Measurements from ENCODE around the gene SETBP1. TPM values are rescaled to one million over a fixed set of nuclear protein-coding genes. Genes with fewer than 3 reads are reported as not detected.

The SETBP1 gene
- total and polyA plus RNA-seq, 9 of the 15 experiments (the other 6 are each of a cell fraction or from before 2014, with no cell fraction given): under 0.01 to 0.13 (median 0.04) TPM

DNA sequence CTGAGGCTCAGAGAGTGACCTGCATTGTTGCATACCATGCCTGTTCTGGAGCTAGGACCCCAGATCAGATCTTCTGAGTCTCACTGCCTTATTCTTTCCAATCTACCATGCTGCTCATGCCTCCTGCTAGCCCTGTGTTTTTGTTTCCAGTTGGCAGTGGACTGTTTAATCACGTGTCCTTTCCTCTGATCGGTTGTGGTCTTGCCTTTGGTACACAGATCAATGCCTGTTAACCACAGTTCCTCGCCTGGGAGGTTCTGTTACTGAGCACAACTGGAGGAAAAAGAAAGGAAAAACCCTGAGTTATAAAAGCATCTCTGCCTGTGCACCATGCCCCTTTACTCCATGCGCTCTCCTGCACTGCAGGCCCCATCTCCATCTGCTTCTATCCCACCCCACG, 329.1 kb downstream of the SETBP1 start:
- ATAC-seq: no peak
- no peaks in the 10 kb centered on the region for H4K20me1 ChIP-seq (replicated peaks; ENCODE audit: control insufficient read depth, insufficient read depth, low read length)
- POLR2A ChIA-PET: no interaction called here
- no peaks in the 10 kb centered on the region for H3K79me2 ChIP-seq (ENCODE audit: control insufficient read depth, insufficient read depth, low read length)
- no peak for TF ChIP-seq TBP (optimal IDR thresholded peaks at IDR 0.05; ENCODE audit: low read depth, low read length)
- no peak for TF ChIP-seq FOXA3 (CRISPR knock-in tag; conservative IDR thresholded peaks at IDR 0.05 in 1 of 2, IDR thresholded peaks at IDR 0.05 in 1 of 2)
- TF ChIP-seq, protein P1, sequence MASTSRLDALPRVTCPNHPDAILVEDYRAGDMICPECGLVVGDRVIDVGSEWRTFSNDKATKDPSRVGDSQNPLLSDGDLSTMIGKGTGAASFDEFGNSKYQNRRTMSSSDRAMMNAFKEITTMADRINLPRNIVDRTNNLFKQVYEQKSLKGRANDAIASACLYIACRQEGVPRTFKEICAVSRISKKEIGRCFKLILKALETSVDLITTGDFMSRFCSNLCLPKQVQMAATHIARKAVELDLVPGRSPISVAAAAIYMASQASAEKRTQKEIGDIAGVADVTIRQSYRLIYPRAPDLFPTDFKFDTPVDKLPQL (IDR thresholded peaks at IDR 0.05; ENCODE audit: extremely low read depth, insufficient read length): no peak
- no peak for TF ChIP-seq HDAC6 (IDR thresholded peaks at IDR 0.05; ENCODE audit: low read depth, low read length)
- no peak for TF ChIP-seq ZNF76 (CRISPR knock-in tag; IDR thresholded peaks at IDR 0.05; ENCODE audit: borderline replicate concordance)
- TF ChIP-seq PTBP1 (IDR thresholded peaks at IDR 0.05; ENCODE audit: low read depth, low read length): no peak
- no peak for TF ChIP-seq MYBL2 (IDR thresholded peaks at IDR 0.05; ENCODE audit: low read depth)
- no peak for TF ChIP-seq MYBL2 (CRISPR knock-in tag; IDR thresholded peaks at IDR 0.05; ENCODE audit: borderline replicate concordance)
- TF ChIP-seq ADNP (tag; IDR thresholded peaks at IDR 0.05): no peak
- TF ChIP-seq, protein P2, sequence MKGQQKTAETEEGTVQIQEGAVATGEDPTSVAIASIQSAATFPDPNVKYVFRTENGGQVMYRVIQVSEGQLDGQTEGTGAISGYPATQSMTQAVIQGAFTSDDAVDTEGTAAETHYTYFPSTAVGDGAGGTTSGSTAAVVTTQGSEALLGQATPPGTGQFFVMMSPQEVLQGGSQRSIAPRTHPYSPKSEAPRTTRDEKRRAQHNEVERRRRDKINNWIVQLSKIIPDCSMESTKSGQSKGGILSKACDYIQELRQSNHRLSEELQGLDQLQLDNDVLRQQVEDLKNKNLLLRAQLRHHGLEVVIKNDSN (CRISPR knock-in tag; IDR thresholded peaks at IDR 0.05): no peak
- no peak for TF ChIP-seq FOS (IDR thresholded peaks at IDR 0.05; ENCODE audit: extremely low read depth, insufficient read length)
- TF ChIP-seq KAT2B (IDR thresholded peaks at IDR 0.05; ENCODE audit: low read depth, low read length): no peak
- TF ChIP-seq FOSL1 (tag; conservative IDR thresholded peaks at IDR 0.05): no peak
- no peak for TF ChIP-seq ZNF253 (CRISPR knock-in tag; conservative IDR thresholded peaks at IDR 0.05)
- FAIRE-seq: no peak
- H3K9ac ChIP-seq (ENCODE audit: insufficient read depth in 1 of 2, low read depth in 2 of 2, low read length in 2 of 2): no peak overlapping the region
- no peaks in the 10 kb centered on the region for H3K27me3 ChIP-seq (ENCODE audit: control insufficient read depth in 2 of 2, insufficient read depth in 2 of 2, low read length in 2 of 2)
- H3K9me1 ChIP-seq (ENCODE audit: control insufficient read depth, insufficient read depth, low read length): no peaks in the 10 kb centered on the region
- BruUV-seq (replicated peaks): no TSS peak
- no peak overlapping the region for H3K4me2 ChIP-seq (ENCODE audit: insufficient read depth, low read length)
- in situ Hi-C loops (cut with MboI) (no loop called here), intact Hi-C loops (cut with micrococcal nuclease) (no loop called here)
- no peaks in the 10 kb centered on the region for H3K9me3 ChIP-seq (replicated peaks; ENCODE audit: control insufficient read depth, insufficient read depth, low read depth, low read length)
- H2AFZ ChIP-seq (ENCODE audit: low read depth, low read length): no peak overlapping the region
- no peak overlapping the region for H3K4me3 ChIP-seq
- DNase-seq (ENCODE audit: extremely low read depth in 1 of 4, low spot score in 3 of 4): no peak
- 0% methylated on average over 5 of the region's 5 CpGs for WGBS (ENCODE audit: insufficient coverage, low coverage, missing lambda C conversion rate)
- H3K36me3 ChIP-seq (ENCODE audit: control insufficient read depth, insufficient read depth, low read length): no peaks in the 10 kb centered on the region
- H3K4me1 ChIP-seq (replicated peaks in 1 of 2; ENCODE audit: control insufficient read depth in 2 of 2, insufficient read depth in 2 of 2, low read length in 2 of 2): no peaks in the 10 kb centered on the region
- CTCF ChIA-PET (ENCODE audit: low intra/inter-chr PET ratio): no interaction called here
- H3K27ac ChIP-seq (ENCODE audit: extremely low read depth, low read depth, low read length): no peak overlapping the region
